GM12878 (cell line): ENCODE results near the gene VTI1A. TPM values are rescaled to one million over a fixed set of nuclear protein-coding genes. Genes with fewer than 3 reads are reported as not detected.

Source experiments
- ATAC-seq: fragments of 200-7000 bp; cut with Tn5 transposase; 3 replicates; pipeline ENCODE4 v1.9.1; 2020; ENCODE audit warnings: mild to moderate bottlenecking, moderate library complexity
- BruUV-seq: library from RNA; stranded (reverse); fragments of 400-500 nt; replicated peaks from 2 replicates; lab custom pipeline; 2021; lab: Mats Ljungman, UMichigan
- CTCF ChIA-PET: fragments of 300-600 bp; sonication (Branson Sonifier 250); formaldehyde crosslinking; extraction: SDS; loops from one replicate; lab custom pipeline; 2021; ENCODE audit warnings: inconsistent platforms; lab: Yijun Ruan, JAX
- POLR2A ChIA-PET: fragments of 350-600 bp; formaldehyde crosslinking; extraction: SDS; loops from one replicate; lab custom pipeline; 2021; ENCODE audit warnings: inconsistent platforms; lab: Charles Lee
- RAD21 ChIA-PET: fragments of 300-600 bp; sonication (Branson Sonifier 250); formaldehyde crosslinking; loops from one replicate; lab custom pipeline; 2023; ENCODE audit warnings: antibody characterized with exemption; ENCODE audit not compliant: unreplicated experiment; lab: Charles Lee
- SMC1A ChIA-PET: fragments of 300-600 bp; sonication (Branson Sonifier 250); formaldehyde crosslinking; loops from one replicate; lab custom pipeline; 2023; ENCODE audit not compliant: unreplicated experiment, uncharacterized antibody; lab: Charles Lee
- DNase-seq: peaks from one replicate; pipeline ENCODE4 v3.0.0-alpha.2; 2011; ENCODE audit warnings: low read depth, low spot score
- FAIRE-seq: peaks from 3 replicates; lab custom pipeline; 2011; peaks lifted over from hg19 to GRCh38; lab: Jason Lieb, UNC
- H2AFZ ChIP-seq: 2 replicates; pipeline ENCODE4 v1.6.0; 2011; ENCODE audit warnings: low read depth, low read length, control low read depth; ENCODE audit not compliant: control insufficient read depth
- H3K27ac ChIP-seq: 2 replicates; pipeline ENCODE4 v1.5.1; 2011; ENCODE audit warnings: control low read depth; ENCODE audit not compliant: control insufficient read depth, insufficient read depth
- H3K27me3 ChIP-seq, 2 experiments: replicated peaks in 1 of 2; 2 replicates each; pipeline versions ENCODE4 v1.6.0 to v1.6.1; 2011; ENCODE audit warnings: low read length in 1 of 2; ENCODE audit not compliant: control insufficient read depth in 2 of 2, insufficient read depth in 2 of 2
- H3K36me3 ChIP-seq, 2 experiments: 2 replicates each; pipeline ENCODE4 v1.5.1; 2011; ENCODE audit warnings: low read length in 1 of 2; ENCODE audit not compliant: control insufficient read depth in 2 of 2, insufficient read depth in 2 of 2
- H3K4me1 ChIP-seq: 2 replicates; pipeline ENCODE4 v1.6.1; 2011; ENCODE audit warnings: mild to moderate bottlenecking, low read length, moderate library complexity, mixed read lengths; ENCODE audit not compliant: control insufficient read depth, insufficient read depth
- H3K4me2 ChIP-seq: 2 replicates; pipeline ENCODE4 v1.6.0; 2011; ENCODE audit warnings: control low read depth; ENCODE audit not compliant: control insufficient read depth, insufficient read depth
- H3K4me3 ChIP-seq: fragments of 200-600 bp; sonication (generic); 2 replicates; pipeline ENCODE4 v1.5.1; 2016
- H3K79me2 ChIP-seq: 2 replicates; pipeline ENCODE4 v1.6.0; 2011; ENCODE audit warnings: low read length; ENCODE audit not compliant: control insufficient read depth, insufficient read depth
- H3K9ac ChIP-seq: 2 replicates; pipeline ENCODE4 v1.8.0; 2011; ENCODE audit warnings: low read length, control low read depth, mixed read lengths; ENCODE audit not compliant: control insufficient read depth, insufficient read depth
- H3K9me3 ChIP-seq: replicated peaks from 3 replicates; pipeline ENCODE4 v1.5.1; 2011; ENCODE audit warnings: mild to moderate bottlenecking, low read length; ENCODE audit not compliant: control insufficient read depth, insufficient read depth
- H4K20me1 ChIP-seq: 2 replicates; pipeline ENCODE4 v1.6.0; 2011; ENCODE audit not compliant: control insufficient read depth, insufficient read depth
- CEBPB ChIP-seq, 2 experiments: fragments of 150-350 bp in 1 of 2; IDR thresholded peaks; 2 replicates each; pipeline ENCODE4 v1.6.1; 2012 to 2014; ENCODE audit warnings: low read depth in 2 of 2, low read length in 2 of 2, borderline replicate concordance in 1 of 2, inconsistent platforms in 1 of 2
- E4F1 ChIP-seq: fragments of 450-650 bp; IDR thresholded peaks from 2 replicates; pipeline ENCODE4 v1.6.1; 2018; ENCODE audit warnings: borderline replicate concordance, mild to moderate bottlenecking; ENCODE audit not compliant: partially characterized antibody
- ETV6 ChIP-seq, 2 experiments: fragments of 450-650 bp in 1 of 2; IDR thresholded peaks in 1 of 2; conservative IDR thresholded peaks in 1 of 2; 2 replicates each; pipeline ENCODE4 v1.6.1; 2014; ENCODE audit warnings: antibody characterized with exemption in 1 of 2, borderline replicate concordance in 1 of 2, low read depth in 1 of 2, mild to moderate bottlenecking in 1 of 2, moderate library complexity in 1 of 2
- HDAC2 ChIP-seq: fragments of 200-600 bp; sonication (generic); IDR thresholded peaks from 2 replicates; pipeline ENCODE4 v1.6.1; 2017
- NFYB ChIP-seq: IDR thresholded peaks from 2 replicates; pipeline ENCODE4 v1.6.1; 2011; ENCODE audit warnings: low read depth, mild to moderate bottlenecking, low read length, improper control_type of control experiment, moderate library complexity; ENCODE audit not compliant: insufficient read depth
- POLR2AphosphoS2 ChIP-seq: IDR thresholded peaks from 2 replicates; pipeline ENCODE4 v1.6.1; 2011; ENCODE audit warnings: low read depth, mild to moderate bottlenecking, low read length, improper control_type of control experiment, moderate library complexity
- ZNF24 ChIP-seq: fragments of 450-650 bp; IDR thresholded peaks from 2 replicates; pipeline ENCODE4 v1.6.1; 2017; ENCODE audit warnings: antibody characterized with exemption, mild to moderate bottlenecking
- WGBS: methylation state at CpG from one replicate; pipeline ENCODE4 v1.1.6; 2016; ENCODE audit warnings: low lambda C conversion rate; ENCODE audit not compliant: insufficient replicate concordance, insufficient coverage; ENCODE audit errors: missing lambda C conversion rate; 5-methylcytosine and 5-hydroxymethylcytosine counted together
- in situ Hi-C: fragments of 300-500 bp; cut with MboI; formaldehyde crosslinking; loops from 9 replicates; pipeline ENCODE4 v1.14.3; 2018; ENCODE audit warnings: mixed read lengths
- intact Hi-C: fragments of 100-400 bp; cut with micrococcal nuclease; formaldehyde crosslinking; loops from one replicate; pipeline ENCODE4 v1.14.2; 2022; ENCODE audit not compliant: unreplicated experiment
- polyA plus RNA-seq, 11 experiments: library from polyadenylated mRNA; depleted of rRNA in 4 of 11; unstranded in 6 of 11; stranded (reverse) in 5 of 11; fragments of >200 nt; fragmentation: Nextera tagmentation in 4 of 11; fragmentation: Illumina TruSeq in 1 of 11; extraction: Ambion mirVana in 4 of 11; extraction: Trizol in 1 of 11; gene quantifications; 1 replicate in 1 of 11; 2 replicates in 10 of 11; pipeline versions ENCODE4 v1.2.1 to v1.2.3, GENCODE V29; 2011 to 2016; ENCODE audit warnings: inconsistent platforms in 2 of 11, missing spikeins in 2 of 11, low read depth in 1 of 11
- total RNA-seq, 4 experiments: library from RNA; depleted of rRNA in 3 of 4; stranded (reverse); fragments of >200 nt in 3 of 4; fragmentation: Illumina TruSeq in 1 of 4; extraction: Trizol in 1 of 4; gene quantifications; 2 replicates each; pipeline versions ENCODE4 v1.2.1 to v1.2.3, GENCODE V29; 2013 to 2021
- TF ChIP-seq, protein P1 (sequence below): fragments of 450-650 bp; IDR thresholded peaks from 2 replicates; pipeline ENCODE4 v1.6.1; 2016; ENCODE audit warnings: mild to moderate bottlenecking

Gene VTI1A
- total and polyA plus RNA-seq, 10 of the 15 experiments (the other 5 are each of a cell fraction or from before 2014, with no cell fraction given), result 12.4 to 43.2 (median 27.5) TPM

GRCh38 chr10:112409755-112410154, 37.3 kb upstream of the VTI1A start:
- SMC1A ChIA-PET, result interaction anchor here (0.8 to 1.3 kb wide), 2 partner anchors 33 to 35 kb away, joined by 3 read pairs; no protein-coding TSS in a partner anchor
- no peak overlapping the region for H3K27ac ChIP-seq

GRCh38 chr10:112412696-112413095, 34.3 kb upstream of the VTI1A start:
- H3K9me3 ChIP-seq, result no peaks in the 10 kb centered on the region
- no peak for DNase-seq
- no peak overlapping the region for H3K9ac ChIP-seq
- TF ChIP-seq CEBPB (IDR thresholded peaks at IDR 0.05; ENCODE audit: borderline replicate concordance in 1 of 2, low read depth in 2 of 2, low read length in 2 of 2), result no peak
- TF ChIP-seq, protein P1, sequence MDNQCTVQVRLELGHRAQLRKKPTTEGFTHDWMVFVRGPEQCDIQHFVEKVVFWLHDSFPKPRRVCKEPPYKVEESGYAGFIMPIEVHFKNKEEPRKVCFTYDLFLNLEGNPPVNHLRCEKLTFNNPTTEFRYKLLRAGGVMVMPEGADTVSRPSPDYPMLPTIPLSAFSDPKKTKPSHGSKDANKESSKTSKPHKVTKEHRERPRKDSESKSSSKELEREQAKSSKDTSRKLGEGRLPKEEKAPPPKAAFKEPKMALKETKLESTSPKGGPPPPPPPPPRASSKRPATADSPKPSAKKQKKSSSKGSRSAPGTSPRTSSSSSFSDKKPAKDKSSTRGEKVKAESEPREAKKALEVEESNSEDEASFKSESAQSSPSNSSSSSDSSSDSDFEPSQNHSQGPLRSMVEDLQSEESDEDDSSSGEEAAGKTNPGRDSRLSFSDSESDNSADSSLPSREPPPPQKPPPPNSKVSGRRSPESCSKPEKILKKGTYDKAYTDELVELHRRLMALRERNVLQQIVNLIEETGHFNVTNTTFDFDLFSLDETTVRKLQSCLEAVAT, result no peak
- no peak for TF ChIP-seq HDAC2
- no peak for TF ChIP-seq ZNF24
- TF ChIP-seq POLR2AphosphoS2, result no peak
- no peak for TF ChIP-seq E4F1
- TF ChIP-seq NFYB, result no peak
- in situ Hi-C loops, result no loop called here
- H3K4me3 ChIP-seq, result no peak overlapping the region
- no peak overlapping the region for H3K4me2 ChIP-seq
- peaks cover 3 to 30% of the 10 kb centered on the region in 2 experiments for H3K36me3 ChIP-seq
- no peak overlapping the region for H2AFZ ChIP-seq
- intact Hi-C loops, result no loop called here
- no peaks in the 10 kb centered on the region for H3K27me3 ChIP-seq
- POLR2A ChIA-PET, result no interaction called here
- no peak for ATAC-seq
- H3K79me2 ChIP-seq, result no peaks in the 10 kb centered on the region
- RAD21 ChIA-PET, result no interaction called here
- no peaks in the 10 kb centered on the region for H3K4me1 ChIP-seq
- CTCF ChIA-PET, result no interaction called here
- WGBS, result 94% methylated on average over 2 of the region's 2 CpGs
- no TSS peak for BruUV-seq
- SMC1A ChIA-PET, result no interaction called here
- FAIRE-seq, result no peak
- no peak overlapping the region for H3K27ac ChIP-seq
- H4K20me1 ChIP-seq, result no peaks in the 10 kb centered on the region

More at GRCh38 chr10:112409755-112410154, 37.3 kb upstream of the VTI1A start:
- BruUV-seq, result no TSS peak
- H3K4me1 ChIP-seq, result no peaks in the 10 kb centered on the region
- H3K9me3 ChIP-seq, result no peaks in the 10 kb centered on the region; the same call in 2 of the 3 replicates
- WGBS, result 85% methylated on average over 4 of the region's 4 CpGs
- no peak overlapping the region for H3K4me2 ChIP-seq
- FAIRE-seq (no peak), DNase-seq (no peak), ATAC-seq (no peak)
- H2AFZ ChIP-seq, result no peak overlapping the region
- POLR2A ChIA-PET, result interaction anchor here (0.7 kb wide), 1 partner anchor 1271 kb away, joined by 3 read pairs; no protein-coding TSS in a partner anchor
- in situ Hi-C loops (no loop called here), intact Hi-C loops (no loop called here)
- CTCF ChIA-PET, result interaction anchor here (1.1 to 1.4 kb wide), 2 partner anchors 9 to 24 kb away, joined by 3 to 4 read pairs; no protein-coding TSS in a partner anchor
- TF ChIP-seq ETV6 (conservative IDR thresholded peaks at IDR 0.05 in 1 of 2, IDR thresholded peaks at IDR 0.05 in 1 of 2; ENCODE audit: borderline replicate concordance in 1 of 2, low read depth in 1 of 2), result no peak
- TF ChIP-seq, protein P1, result no peak
- RAD21 ChIA-PET, result no interaction called here
- H3K4me3 ChIP-seq, result no peak overlapping the region
- no peak overlapping the region for H3K9ac ChIP-seq
- no peaks in the 10 kb centered on the region for H4K20me1 ChIP-seq
- H3K27me3 ChIP-seq, result no peaks in the 10 kb centered on the region
- peaks cover 6 to 23% of the 10 kb centered on the region in 2 experiments for H3K36me3 ChIP-seq
- H3K79me2 ChIP-seq, result no peaks in the 10 kb centered on the region
